HEK293 (cell line): ENCODE results near the gene RNF44.

Experiments used
- CTCF ChIA-PET: fragments of 350-600 bp; formaldehyde crosslinking; extraction: SDS; loops from one replicate; lab custom pipeline; 2021; ENCODE audit warnings: antibody characterized with exemption; lab: Yijun Ruan, JAX
- POLR2A ChIA-PET: fragments of 300-600 bp; formaldehyde crosslinking; extraction: SDS; loops from one replicate; lab custom pipeline; 2020; ENCODE audit warnings: antibody characterized with exemption, inconsistent platforms; lab: Yijun Ruan, JAX
- H3K27ac ChIP-seq: fragments of 200-500 bp; sonication (Bioruptor generic); 2 replicates; pipeline ENCODE4 v1.5.1; 2014; ENCODE audit warnings: low read depth, low read length, control low read depth, inconsistent platforms; ENCODE audit errors: extremely low read depth
- H3K36me3 ChIP-seq, 2 experiments: fragments of 200-500 bp in 1 of 2; sonication (Bioruptor generic) in 1 of 2; 1 replicate in 1 of 2; 2 replicates in 1 of 2; pipeline ENCODE4 v1.5.1; 2014 to 2017; ENCODE audit warnings: inconsistent platforms in 2 of 2, low read length in 2 of 2; ENCODE audit not compliant: control insufficient read depth in 2 of 2, insufficient read depth in 1 of 2
- H3K4me1 ChIP-seq: fragments of 200-500 bp; sonication (Bioruptor generic); 2 replicates; pipeline ENCODE4 v1.5.1; 2014; ENCODE audit warnings: mild to moderate bottlenecking, low read length, inconsistent platforms; ENCODE audit not compliant: control insufficient read depth, insufficient read depth
- H3K4me3 ChIP-seq: 2 replicates; pipeline ENCODE4 v1.5.1; 2011; ENCODE audit warnings: low read depth, mild to moderate bottlenecking, control low read depth, low read length, moderate library complexity
- H3K9me3 ChIP-seq: fragments of 200-500 bp; sonication (Bioruptor generic); 2 replicates; pipeline ENCODE4 v1.5.1; 2014; ENCODE audit warnings: low read depth, low read length, inconsistent platforms; ENCODE audit not compliant: control insufficient read depth, insufficient read depth
- IKZF3 ChIP-seq: fragments of 450-650 bp; IDR thresholded peaks from 2 replicates; pipeline ENCODE4 v1.5.0; 2018; ENCODE audit warnings: missing biosample characterization, mild to moderate bottlenecking, missing genetic modification characterization, moderate library complexity
- KLF9 ChIP-seq: fragments of 450-650 bp; formaldehyde crosslinking; IDR thresholded peaks from 2 replicates; pipeline ENCODE4 v1.5.1; 2016; ENCODE audit warnings: missing biosample characterization, missing genetic modification characterization, low read depth
- OVOL3 ChIP-seq: fragments of 450-650 bp; formaldehyde crosslinking; IDR thresholded peaks from 2 replicates; pipeline ENCODE4 v1.5.1; 2016; ENCODE audit warnings: missing biosample characterization, missing genetic modification characterization
- ZFHX2 ChIP-seq: fragments of 450-650 bp; formaldehyde crosslinking; conservative IDR thresholded peaks from 2 replicates; pipeline ENCODE4 v1.5.1; 2016; ENCODE audit warnings: missing biosample characterization, missing genetic modification characterization
- ZNF138 ChIP-seq: fragments of 450-650 bp; formaldehyde crosslinking; IDR thresholded peaks from 2 replicates; pipeline ENCODE4 v1.5.1; 2016; ENCODE audit warnings: missing biosample characterization, missing genetic modification characterization, borderline replicate concordance
- ZNF140 ChIP-seq: fragments of 450-650 bp; formaldehyde crosslinking; IDR thresholded peaks from 2 replicates; pipeline ENCODE4 v1.5.1; 2016; ENCODE audit warnings: missing biosample characterization, missing genetic modification characterization
- ZNF341 ChIP-seq: fragments of 450-650 bp; formaldehyde crosslinking; IDR thresholded peaks from 2 replicates; pipeline ENCODE4; 2016; ENCODE audit warnings: low read depth, missing biosample characterization, missing genetic modification characterization
- ZNF501 ChIP-seq: fragments of 450-650 bp; formaldehyde crosslinking; IDR thresholded peaks from 2 replicates; pipeline ENCODE4 v1.5.1; 2016; ENCODE audit warnings: missing biosample characterization, missing genetic modification characterization
- ZNF530 ChIP-seq: fragments of 450-650 bp; formaldehyde crosslinking; IDR thresholded peaks from 2 replicates; pipeline ENCODE4 v1.5.1; 2016; ENCODE audit warnings: low read depth, missing biosample characterization, missing genetic modification characterization
- ZNF785 ChIP-seq: fragments of 450-650 bp; formaldehyde crosslinking; IDR thresholded peaks from 2 replicates; pipeline ENCODE4 v1.5.1; 2016; ENCODE audit warnings: missing biosample characterization, missing genetic modification characterization
- TF ChIP-seq, protein P1 (sequence below): fragments of 450-650 bp; formaldehyde crosslinking; IDR thresholded peaks from 2 replicates; pipeline ENCODE4 v1.5.1; 2016; ENCODE audit warnings: missing biosample characterization, missing genetic modification characterization
- TF ChIP-seq, protein P2 (sequence below): fragments of 450-650 bp; formaldehyde crosslinking; IDR thresholded peaks from 2 replicates; pipeline ENCODE4 v1.5.1; 2016; ENCODE audit warnings: missing biosample characterization, missing genetic modification characterization
- TF ChIP-seq, protein P3 (sequence below): fragments of 450-650 bp; formaldehyde crosslinking; IDR thresholded peaks from 2 replicates; pipeline ENCODE4 v1.5.1; 2016; ENCODE audit warnings: missing biosample characterization, missing genetic modification characterization
- TF ChIP-seq, protein P4 (sequence below): fragments of 450-650 bp; formaldehyde crosslinking; IDR thresholded peaks from 2 replicates; pipeline ENCODE4 v1.5.1; 2017; ENCODE audit warnings: missing biosample characterization, mild to moderate bottlenecking, missing genetic modification characterization, moderate library complexity
- TF ChIP-seq, protein P5 (sequence below): fragments of 450-650 bp; formaldehyde crosslinking; IDR thresholded peaks from 2 replicates; pipeline ENCODE4 v1.5.1; 2017; ENCODE audit warnings: missing biosample characterization, missing genetic modification characterization
- TF ChIP-seq, protein P6 (sequence below): fragments of 450-650 bp; formaldehyde crosslinking; IDR thresholded peaks from 2 replicates; pipeline ENCODE4 v1.5.1; 2017; ENCODE audit warnings: missing biosample characterization, missing genetic modification characterization
- TF ChIP-seq, protein P7 (sequence below): fragments of 450-650 bp; formaldehyde crosslinking; IDR thresholded peaks from 2 replicates; pipeline ENCODE4 v1.5.1; 2016; ENCODE audit warnings: missing biosample characterization, missing genetic modification characterization

RNF44 gene

DNA sequence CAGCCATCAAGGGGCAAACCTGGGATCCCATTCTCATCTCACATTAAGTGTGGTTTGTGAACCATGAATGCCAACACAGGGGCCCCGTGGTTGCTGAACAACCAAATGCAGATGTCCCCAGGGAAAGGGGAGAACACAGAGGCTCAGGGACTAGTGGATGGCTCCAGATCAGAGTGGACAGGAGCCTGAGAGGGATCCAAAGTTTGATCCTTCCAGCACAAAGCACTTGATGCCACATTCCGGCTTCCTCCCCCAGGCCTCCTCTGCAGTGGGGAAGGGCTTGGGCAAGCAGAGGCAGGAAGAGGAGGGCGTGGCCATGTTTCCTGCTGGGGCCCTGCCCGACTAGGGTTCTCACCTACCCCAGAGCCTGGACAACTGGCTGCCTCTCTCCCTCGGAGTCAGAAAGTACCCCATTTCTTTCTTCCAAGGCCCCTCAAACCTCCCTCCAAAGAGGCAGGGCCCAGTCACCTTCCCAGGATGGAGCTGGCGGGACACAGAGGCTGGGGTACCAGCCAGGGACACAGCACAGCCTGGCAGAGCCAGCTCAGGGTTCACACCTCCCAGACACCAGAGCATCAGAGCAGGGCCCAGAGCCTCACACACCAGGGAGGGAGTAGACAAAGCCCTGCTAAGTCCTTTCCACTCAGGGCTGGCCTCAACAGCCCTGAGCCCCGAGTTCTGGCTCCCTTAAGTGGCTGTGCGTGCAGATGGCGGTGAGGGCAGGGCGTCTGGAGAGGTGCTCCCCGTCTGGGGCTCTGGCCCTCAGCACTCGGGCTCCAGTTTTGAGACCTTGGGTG is 4.3 kb upstream of the RNF44 start (continued):
- TF ChIP-seq, protein P1, sequence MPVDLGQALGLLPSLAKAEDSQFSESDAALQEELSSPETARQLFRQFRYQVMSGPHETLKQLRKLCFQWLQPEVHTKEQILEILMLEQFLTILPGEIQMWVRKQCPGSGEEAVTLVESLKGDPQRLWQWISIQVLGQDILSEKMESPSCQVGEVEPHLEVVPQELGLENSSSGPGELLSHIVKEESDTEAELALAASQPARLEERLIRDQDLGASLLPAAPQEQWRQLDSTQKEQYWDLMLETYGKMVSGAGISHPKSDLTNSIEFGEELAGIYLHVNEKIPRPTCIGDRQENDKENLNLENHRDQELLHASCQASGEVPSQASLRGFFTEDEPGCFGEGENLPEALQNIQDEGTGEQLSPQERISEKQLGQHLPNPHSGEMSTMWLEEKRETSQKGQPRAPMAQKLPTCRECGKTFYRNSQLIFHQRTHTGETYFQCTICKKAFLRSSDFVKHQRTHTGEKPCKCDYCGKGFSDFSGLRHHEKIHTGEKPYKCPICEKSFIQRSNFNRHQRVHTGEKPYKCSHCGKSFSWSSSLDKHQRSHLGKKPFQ (tag by site-specific recombination), result peak; percentile 100
- TF ChIP-seq, protein P2, sequence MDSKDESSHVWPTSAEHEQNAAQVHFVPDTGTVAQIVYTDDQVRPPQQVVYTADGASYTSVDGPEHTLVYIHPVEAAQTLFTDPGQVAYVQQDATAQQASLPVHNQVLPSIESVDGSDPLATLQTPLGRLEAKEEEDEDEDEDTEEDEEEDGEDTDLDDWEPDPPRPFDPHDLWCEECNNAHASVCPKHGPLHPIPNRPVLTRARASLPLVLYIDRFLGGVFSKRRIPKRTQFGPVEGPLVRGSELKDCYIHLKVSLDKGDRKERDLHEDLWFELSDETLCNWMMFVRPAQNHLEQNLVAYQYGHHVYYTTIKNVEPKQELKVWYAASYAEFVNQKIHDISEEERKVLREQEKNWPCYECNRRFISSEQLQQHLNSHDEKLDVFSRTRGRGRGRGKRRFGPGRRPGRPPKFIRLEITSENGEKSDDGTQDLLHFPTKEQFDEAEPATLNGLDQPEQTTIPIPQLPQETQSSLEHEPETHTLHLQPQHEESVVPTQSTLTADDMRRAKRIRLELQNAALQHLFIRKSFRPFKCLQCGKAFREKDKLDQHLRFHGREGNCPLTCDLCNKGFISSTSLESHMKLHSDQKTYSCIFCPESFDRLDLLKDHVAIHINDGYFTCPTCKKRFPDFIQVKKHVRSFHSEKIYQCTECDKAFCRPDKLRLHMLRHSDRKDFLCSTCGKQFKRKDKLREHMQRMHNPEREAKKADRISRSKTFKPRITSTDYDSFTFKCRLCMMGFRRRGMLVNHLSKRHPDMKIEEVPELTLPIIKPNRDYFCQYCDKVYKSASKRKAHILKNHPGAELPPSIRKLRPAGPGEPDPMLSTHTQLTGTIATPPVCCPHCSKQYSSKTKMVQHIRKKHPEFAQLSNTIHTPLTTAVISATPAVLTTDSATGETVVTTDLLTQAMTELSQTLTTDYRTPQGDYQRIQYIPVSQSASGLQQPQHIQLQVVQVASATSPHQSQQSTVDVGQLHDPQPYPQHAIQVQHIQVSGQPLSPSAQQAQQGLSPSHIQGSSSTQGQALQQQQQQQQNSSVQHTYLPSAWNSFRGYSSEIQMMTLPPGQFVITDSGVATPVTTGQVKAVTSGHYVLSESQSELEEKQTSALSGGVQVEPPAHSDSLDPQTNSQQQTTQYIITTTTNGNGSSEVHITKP, result peak; percentile 49; the same call in 1 of the 2 replicates
- TF ChIP-seq IKZF3 (tag by site-specific recombination) (peak; percentile 84), ZNF138 (no peak), ZNF785 (tag by site-specific recombination) (no peak)
- TF ChIP-seq, protein P3, sequence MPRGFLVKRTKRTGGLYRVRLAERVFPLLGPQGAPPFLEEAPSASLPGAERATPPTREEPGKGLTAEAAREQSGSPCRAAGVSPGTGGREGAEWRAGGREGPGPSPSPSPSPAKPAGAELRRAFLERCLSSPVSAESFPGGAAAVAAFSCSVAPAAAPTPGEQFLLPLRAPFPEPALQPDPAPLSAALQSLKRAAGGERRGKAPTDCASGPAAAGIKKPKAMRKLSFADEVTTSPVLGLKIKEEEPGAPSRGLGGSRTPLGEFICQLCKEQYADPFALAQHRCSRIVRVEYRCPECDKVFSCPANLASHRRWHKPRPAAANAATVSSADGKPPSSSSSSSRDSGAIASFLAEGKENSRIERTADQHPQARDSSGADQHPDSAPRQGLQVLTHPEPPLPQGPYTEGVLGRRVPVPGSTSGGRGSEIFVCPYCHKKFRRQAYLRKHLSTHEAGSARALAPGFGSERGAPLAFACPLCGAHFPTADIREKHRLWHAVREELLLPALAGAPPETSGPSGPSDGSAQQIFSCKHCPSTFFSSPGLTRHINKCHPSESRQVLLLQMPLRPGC (tag by site-specific recombination), result no peak

DNA sequence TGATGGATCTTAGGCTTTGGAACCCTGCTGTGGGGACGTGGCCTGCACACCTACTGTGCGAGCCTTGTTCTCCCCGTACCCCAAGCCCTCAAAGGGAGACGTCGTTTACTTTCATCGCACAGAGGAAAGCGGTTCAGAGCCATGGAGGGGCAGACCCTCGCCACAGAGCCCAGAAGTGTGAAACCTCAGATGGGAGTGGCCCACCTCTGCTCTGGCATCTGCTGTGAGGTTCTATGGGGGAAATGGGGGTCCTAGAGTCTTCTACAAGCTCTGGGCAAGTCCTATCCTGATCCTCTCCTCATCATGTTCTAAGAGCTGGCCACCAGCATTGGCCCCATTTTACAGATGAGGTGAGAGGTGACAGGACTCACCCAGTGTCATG is 3.7 kb upstream of the RNF44 start:
- Histone ChIP-seq H3K36me3 (no peaks in the 10 kb centered on the region), H3K4me3 (no peak overlapping the region), H3K4me1 (peaks cover 3% of the 10 kb centered on the region; the same call in 1 of the 2 replicates), H3K9me3 (no peaks in the 10 kb centered on the region), H3K27ac (no peak overlapping the region)
- TF ChIP-seq ZNF501 (tag by site-specific recombination) (no peak), OVOL3 (tag by site-specific recombination) (no peak), ZFHX2 (tag by site-specific recombination) (no peak), ZNF341 (tag by site-specific recombination) (no peak), ZNF140 (no peak), ZNF530 (tag by site-specific recombination) (no peak), KLF9 (tag by site-specific recombination) (no peak)
- TF ChIP-seq, protein P4, sequence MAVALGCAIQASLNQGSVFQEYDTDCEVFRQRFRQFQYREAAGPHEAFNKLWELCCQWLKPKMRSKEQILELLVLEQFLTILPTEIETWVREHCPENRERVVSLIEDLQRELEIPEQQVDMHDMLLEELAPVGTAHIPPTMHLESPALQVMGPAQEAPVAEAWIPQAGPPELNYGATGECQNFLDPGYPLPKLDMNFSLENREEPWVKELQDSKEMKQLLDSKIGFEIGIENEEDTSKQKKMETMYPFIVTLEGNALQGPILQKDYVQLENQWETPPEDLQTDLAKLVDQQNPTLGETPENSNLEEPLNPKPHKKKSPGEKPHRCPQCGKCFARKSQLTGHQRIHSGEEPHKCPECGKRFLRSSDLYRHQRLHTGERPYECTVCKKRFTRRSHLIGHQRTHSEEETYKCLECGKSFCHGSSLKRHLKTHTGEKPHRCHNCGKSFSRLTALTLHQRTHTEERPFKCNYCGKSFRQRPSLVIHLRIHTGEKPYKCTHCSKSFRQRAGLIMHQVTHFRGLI (tag by site-specific recombination), result no peak
- TF ChIP-seq, protein P5, sequence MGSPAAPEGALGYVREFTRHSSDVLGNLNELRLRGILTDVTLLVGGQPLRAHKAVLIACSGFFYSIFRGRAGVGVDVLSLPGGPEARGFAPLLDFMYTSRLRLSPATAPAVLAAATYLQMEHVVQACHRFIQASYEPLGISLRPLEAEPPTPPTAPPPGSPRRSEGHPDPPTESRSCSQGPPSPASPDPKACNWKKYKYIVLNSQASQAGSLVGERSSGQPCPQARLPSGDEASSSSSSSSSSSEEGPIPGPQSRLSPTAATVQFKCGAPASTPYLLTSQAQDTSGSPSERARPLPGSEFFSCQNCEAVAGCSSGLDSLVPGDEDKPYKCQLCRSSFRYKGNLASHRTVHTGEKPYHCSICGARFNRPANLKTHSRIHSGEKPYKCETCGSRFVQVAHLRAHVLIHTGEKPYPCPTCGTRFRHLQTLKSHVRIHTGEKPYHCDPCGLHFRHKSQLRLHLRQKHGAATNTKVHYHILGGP (tag by site-specific recombination), result no peak
- TF ChIP-seq, protein P6, sequence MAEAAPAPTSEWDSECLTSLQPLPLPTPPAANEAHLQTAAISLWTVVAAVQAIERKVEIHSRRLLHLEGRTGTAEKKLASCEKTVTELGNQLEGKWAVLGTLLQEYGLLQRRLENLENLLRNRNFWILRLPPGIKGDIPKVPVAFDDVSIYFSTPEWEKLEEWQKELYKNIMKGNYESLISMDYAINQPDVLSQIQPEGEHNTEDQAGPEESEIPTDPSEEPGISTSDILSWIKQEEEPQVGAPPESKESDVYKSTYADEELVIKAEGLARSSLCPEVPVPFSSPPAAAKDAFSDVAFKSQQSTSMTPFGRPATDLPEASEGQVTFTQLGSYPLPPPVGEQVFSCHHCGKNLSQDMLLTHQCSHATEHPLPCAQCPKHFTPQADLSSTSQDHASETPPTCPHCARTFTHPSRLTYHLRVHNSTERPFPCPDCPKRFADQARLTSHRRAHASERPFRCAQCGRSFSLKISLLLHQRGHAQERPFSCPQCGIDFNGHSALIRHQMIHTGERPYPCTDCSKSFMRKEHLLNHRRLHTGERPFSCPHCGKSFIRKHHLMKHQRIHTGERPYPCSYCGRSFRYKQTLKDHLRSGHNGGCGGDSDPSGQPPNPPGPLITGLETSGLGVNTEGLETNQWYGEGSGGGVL (tag by site-specific recombination), result no peak
- TF ChIP-seq, protein P7, sequence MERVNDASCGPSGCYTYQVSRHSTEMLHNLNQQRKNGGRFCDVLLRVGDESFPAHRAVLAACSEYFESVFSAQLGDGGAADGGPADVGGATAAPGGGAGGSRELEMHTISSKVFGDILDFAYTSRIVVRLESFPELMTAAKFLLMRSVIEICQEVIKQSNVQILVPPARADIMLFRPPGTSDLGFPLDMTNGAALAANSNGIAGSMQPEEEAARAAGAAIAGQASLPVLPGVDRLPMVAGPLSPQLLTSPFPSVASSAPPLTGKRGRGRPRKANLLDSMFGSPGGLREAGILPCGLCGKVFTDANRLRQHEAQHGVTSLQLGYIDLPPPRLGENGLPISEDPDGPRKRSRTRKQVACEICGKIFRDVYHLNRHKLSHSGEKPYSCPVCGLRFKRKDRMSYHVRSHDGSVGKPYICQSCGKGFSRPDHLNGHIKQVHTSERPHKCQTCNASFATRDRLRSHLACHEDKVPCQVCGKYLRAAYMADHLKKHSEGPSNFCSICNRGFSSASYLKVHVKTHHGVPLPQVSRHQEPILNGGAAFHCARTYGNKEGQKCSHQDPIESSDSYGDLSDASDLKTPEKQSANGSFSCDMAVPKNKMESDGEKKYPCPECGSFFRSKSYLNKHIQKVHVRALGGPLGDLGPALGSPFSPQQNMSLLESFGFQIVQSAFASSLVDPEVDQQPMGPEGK, result no peak
- POLR2A ChIA-PET, result no interaction called here
- CTCF ChIA-PET, result interaction anchor here (0.7 kb wide), 1 partner anchor 39 kb away, joined by 3 read pairs; no protein-coding TSS in a partner anchor
